Osteocyte (in vitro differentiated cells): ENCODE results near the gene SMAD3. TPM values are rescaled to one million over a fixed set of nuclear protein-coding genes. Genes with fewer than 3 reads are reported as not detected.
A peak's percentile ranks its signal among the peaks of the same experiment; 100 is the strongest.

Experiments
- DNase-seq: peaks from one replicate; pipeline ENCODE4 v3.0.0; 2021; ENCODE audit warnings: mixed read lengths; ENCODE audit not compliant: unreplicated experiment; ENCODE audit errors: extremely low spot score
- H3K27ac Mint-ChIP-seq: one replicate; pipeline ENCODE4 v1.8.0; 2021; ENCODE audit warnings: mild to moderate bottlenecking, mixed read lengths; ENCODE audit not compliant: unreplicated experiment
- H3K27me3 Mint-ChIP-seq: one replicate; pipeline ENCODE4 v1.8.0; 2021; ENCODE audit warnings: mixed read lengths; ENCODE audit not compliant: unreplicated experiment
- H3K36me3 Mint-ChIP-seq: one replicate; pipeline ENCODE4 v1.8.0; 2021; ENCODE audit warnings: mixed read lengths; ENCODE audit not compliant: unreplicated experiment
- H3K4me1 Mint-ChIP-seq: one replicate; pipeline ENCODE4 v1.8.0; 2021; ENCODE audit warnings: mixed read lengths; ENCODE audit not compliant: unreplicated experiment
- H3K4me3 Mint-ChIP-seq: one replicate; pipeline ENCODE4 v1.8.0; 2021; ENCODE audit warnings: mild to moderate bottlenecking, moderate library complexity, mixed read lengths; ENCODE audit not compliant: unreplicated experiment
- H3K9me3 Mint-ChIP-seq: one replicate; pipeline ENCODE4 v1.8.0; 2021; ENCODE audit warnings: mixed read lengths; ENCODE audit not compliant: unreplicated experiment
- CTCF ChIP-seq: fragments of 200-600 bp; sonication (generic); IDR thresholded peaks from 2 replicates; pipeline ENCODE4 v1.5.0; 2021; ENCODE audit warnings: antibody characterized with exemption, mild to moderate bottlenecking, moderate library complexity
- total RNA-seq: library from RNA; stranded (reverse); gene quantifications from 2 replicates; pipeline ENCODE4 v1.2.1, GENCODE V29; 2021

SMAD3 gene
- total RNA-seq, 1 donor from 2014 or later = 39.7 TPM

GRCh38 chr15:67103869-67104268, 38.5 kb downstream of the SMAD3 start:
- peaks cover 66% of the 10 kb centered on the region for H3K4me1 Mint-ChIP-seq
- no peak overlapping the region for H3K4me3 Mint-ChIP-seq
- H3K36me3 Mint-ChIP-seq = no peaks in the 10 kb centered on the region
- no peak for TF ChIP-seq CTCF
- DNase-seq = no peak
- H3K27me3 Mint-ChIP-seq = no peaks in the 10 kb centered on the region
- no peaks in the 10 kb centered on the region for H3K9me3 Mint-ChIP-seq
- peak overlapping the region; percentile 20 for H3K27ac Mint-ChIP-seq

- peaks cover 66% of the 10 kb centered on the region for H3K4me1 Mint-ChIP-seq
- no peaks in the 10 kb centered on the region for H3K36me3 Mint-ChIP-seq
- no peaks in the 10 kb centered on the region for H3K9me3 Mint-ChIP-seq
- no peak overlapping the region for H3K4me3 Mint-ChIP-seq
- H3K27me3 Mint-ChIP-seq = no peaks in the 10 kb centered on the region
- DNase-seq = no peak
- H3K27ac Mint-ChIP-seq = peak overlapping the region; percentile 89
- no peak for TF ChIP-seq CTCF
Observed at GRCh38 chr15:67104510-67104909, 39.1 kb downstream of the SMAD3 start.

GRCh38 chr15:67105065-67105951, 39.9 kb downstream of the SMAD3 start:
- no peaks in the 10 kb centered on the region for H3K9me3 Mint-ChIP-seq
- peak overlapping the region; percentile 89 for H3K27ac Mint-ChIP-seq
- H3K4me1 Mint-ChIP-seq = peaks cover 66% of the 10 kb centered on the region

GRCh38 chr15:67105991-67106763, 40.8 kb downstream of the SMAD3 start:
- Mint-ChIP-seq H3K27me3 (no peaks in the 10 kb centered on the region), H3K36me3 (no peaks in the 10 kb centered on the region), H3K4me3 (peak overlapping the region; percentile 19), H3K27ac (peak overlapping the region; percentile 89), H3K9me3 (no peaks in the 10 kb centered on the region), H3K4me1 (peaks cover 74% of the 10 kb centered on the region)
- DNase-seq = no peak
- TF ChIP-seq CTCF = no peak

More at GRCh38 chr15:67105065-67105951, 39.9 kb downstream of the SMAD3 start:
- DNase-seq = no peak
- Mint-ChIP-seq H3K4me3 (no peak overlapping the region), H3K27me3 (no peaks in the 10 kb centered on the region), H3K36me3 (no peaks in the 10 kb centered on the region)
- no peak for TF ChIP-seq CTCF

- Mint-ChIP-seq H3K36me3 (no peaks in the 10 kb centered on the region), H3K4me3 (peak overlapping the region; percentile 19), H3K9me3 (no peaks in the 10 kb centered on the region), H3K27ac (peak overlapping the region; percentile 89), H3K4me1 (peaks cover 74% of the 10 kb centered on the region), H3K27me3 (no peaks in the 10 kb centered on the region)
- TF ChIP-seq CTCF = no peak
- no peak for DNase-seq
Observed at GRCh38 chr15:67106764-67107013, 41.3 kb downstream of the SMAD3 start.
